GM12878 (cell line): ENCODE measurements around the gene INVS.

Experiments used
- BACH1 ChIP-seq: fragments of 450-650 bp; IDR thresholded peaks from 2 replicates; pipeline ENCODE4 v1.6.1; 2017; ENCODE audit warnings: mild to moderate bottlenecking, borderline replicate concordance
- BRCA1 ChIP-seq: IDR thresholded peaks from 2 replicates; pipeline ENCODE4 v1.6.1; 2011; ENCODE audit warnings: low read depth, low read length, improper control_type of control experiment
- CBX5 ChIP-seq: sonication (generic); IDR thresholded peaks from 2 replicates; pipeline ENCODE4 v1.6.1; 2016; ENCODE audit warnings: low read depth, moderate library complexity, mild to moderate bottlenecking, inconsistent platforms
- ESRRA ChIP-seq: IDR thresholded peaks from 2 replicates; pipeline ENCODE4 v1.6.1; 2012; ENCODE audit warnings: mild to moderate bottlenecking, low read length, improper control_type of control experiment
- JUNB ChIP-seq: IDR thresholded peaks from 2 replicates; pipeline ENCODE4 v1.6.1; 2016; ENCODE audit warnings: antibody characterized with exemption, mild to moderate bottlenecking
- POLR2A ChIP-seq: IDR thresholded peaks from 2 replicates; pipeline ENCODE4 v1.6.1; 2011; ENCODE audit warnings: low read depth, mild to moderate bottlenecking, low read length
- RELA ChIP-seq: fragments of 450-650 bp; IDR thresholded peaks from 2 replicates; pipeline ENCODE4 v1.8.0; 2014; ENCODE audit warnings: borderline replicate concordance; ENCODE audit not compliant: partially characterized antibody

GRCh38 chr9:100117316-100117715, 18.3 kb downstream of the INVS start:
- TF ChIP-seq BACH1 (no peak), POLR2A (no peak), BRCA1 (no peak), CBX5 (no peak), ESRRA (no peak), RELA (no peak), JUNB (no peak)
